ENCODE results near the gene CIROP. TPM values are rescaled to one million over a fixed set of nuclear protein-coding genes. Genes with fewer than 3 reads are reported as not detected.

The CIROP gene
- total and polyA plus RNA-seq, 2 donors (not counting 1 experiment from before 2014, with no cell fraction given), result not detected

DNA sequence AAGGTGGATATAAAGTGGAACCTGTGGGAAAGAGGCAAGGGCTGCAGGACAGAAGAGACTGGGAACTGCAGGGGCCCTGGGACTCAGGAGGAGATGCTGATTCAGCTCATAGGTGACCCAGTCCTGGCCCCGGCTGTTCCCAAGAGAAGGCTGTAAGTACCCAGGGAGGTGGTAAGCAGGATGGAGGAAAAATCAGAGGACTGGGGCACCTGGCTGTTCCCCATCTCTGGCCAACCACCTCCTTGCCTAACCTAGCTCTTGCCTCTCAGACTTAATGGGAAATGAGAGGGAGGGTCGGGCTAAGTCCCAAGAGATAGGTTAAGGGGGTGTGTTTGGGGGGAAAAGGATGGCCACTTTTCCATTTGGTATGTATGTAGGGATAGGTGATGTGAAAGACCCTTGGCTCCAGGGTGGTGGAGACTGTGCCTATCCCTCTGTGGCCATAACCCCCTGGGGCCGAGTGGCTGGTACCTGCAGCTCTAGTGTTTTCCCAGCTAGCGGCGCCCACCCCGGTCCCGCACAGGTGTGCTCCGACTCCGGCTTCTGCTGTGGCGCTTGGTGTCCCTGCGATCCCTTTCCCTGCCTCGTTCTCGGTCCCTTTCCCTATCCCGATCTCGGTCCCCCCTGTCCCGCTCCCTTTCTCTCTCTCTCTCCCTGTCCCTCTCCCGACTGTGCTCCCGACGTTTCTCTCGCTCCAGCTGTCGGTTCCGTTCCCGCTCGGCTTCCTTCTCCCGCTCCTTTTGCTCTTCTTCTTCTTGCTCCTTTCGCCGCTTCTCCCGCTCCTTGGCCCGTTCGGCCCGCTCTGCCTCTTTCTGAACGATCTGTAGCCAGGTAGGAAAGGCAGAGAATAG is 45.9 kb downstream of the CIROP start:
- Histone ChIP-seq H3K4me1 (ENCODE audit: control insufficient read depth in 2 of 2, insufficient read depth in 2 of 2, low read length in 2 of 2) (peaks cover 10 to 21% of the 10 kb centered on the region in 2 donors), H3K36me3 (replicated peaks in 1 of 2; ENCODE audit: control extremely low read depth in 1 of 2, control insufficient read depth in 1 of 2, extremely low read depth in 1 of 2, insufficient read depth in 2 of 2, low read length in 1 of 2) (peaks cover 4 to 51% of the 10 kb centered on the region in 2 experiments), H4K20me1 (ENCODE audit: control insufficient read depth, insufficient read depth, low read length, poor library complexity, severe bottlenecking) (peaks cover 24% of the 10 kb centered on the region), H3K27me3 (replicated peaks in 1 of 4; ENCODE audit: control extremely low read depth in 1 of 4, control insufficient read depth in 3 of 4, insufficient read depth in 4 of 4, low read length in 3 of 4) (peaks cover 0 to 6% (median 0%) of the 10 kb centered on the region in 4 experiments), H3K4me2 (replicated peaks; ENCODE audit: low read depth, low read length, poor library complexity, severe bottlenecking) (no peak overlapping the region), H3K27ac (ENCODE audit: low read length in 2 of 2) (no peak overlapping the region), H2AFZ (ENCODE audit: insufficient read depth, low read depth, low read length, poor library complexity, severe bottlenecking) (no peak overlapping the region), H3K9ac (ENCODE audit: low read length) (no peak overlapping the region), H3K4me3 (ENCODE audit: control extremely low read depth in 1 of 5, extremely low read depth in 1 of 5, insufficient read depth in 1 of 5, low read depth in 2 of 5, low read length in 4 of 5) (no peak overlapping the region), H3K9me3 (ENCODE audit: control extremely low read depth in 1 of 3, control insufficient read depth in 2 of 3, insufficient read depth in 1 of 3, low read length in 2 of 3) (no peaks in the 10 kb centered on the region), H3K79me2 (ENCODE audit: control insufficient read depth, insufficient read depth, low read length) (peaks cover 1% of the 10 kb centered on the region)
- ATAC-seq (ENCODE audit: low read depth), result no peak
- H3K27me3 Mint-ChIP-seq, result no peaks in the 10 kb centered on the region
- ChIA-PET POLR2A (interaction anchor here (0.7 to 1.5 kb wide), 10 partner anchors 10 to 1281 kb away, joined by 3 to 13 read pairs (median 4); partner anchors contain the start of genes AJUBA, RBM23 and RIPK3), CTCF (interaction anchor here (0.6 to 19.1 kb wide), 42 partner anchors 10 to 803 kb away, joined by 3 to 1134 read pairs (median 4); partner anchors contain the start of genes ACIN1, AJUBA, C14orf119 and HAUS4)
- TF ChIP-seq, protein P1, sequence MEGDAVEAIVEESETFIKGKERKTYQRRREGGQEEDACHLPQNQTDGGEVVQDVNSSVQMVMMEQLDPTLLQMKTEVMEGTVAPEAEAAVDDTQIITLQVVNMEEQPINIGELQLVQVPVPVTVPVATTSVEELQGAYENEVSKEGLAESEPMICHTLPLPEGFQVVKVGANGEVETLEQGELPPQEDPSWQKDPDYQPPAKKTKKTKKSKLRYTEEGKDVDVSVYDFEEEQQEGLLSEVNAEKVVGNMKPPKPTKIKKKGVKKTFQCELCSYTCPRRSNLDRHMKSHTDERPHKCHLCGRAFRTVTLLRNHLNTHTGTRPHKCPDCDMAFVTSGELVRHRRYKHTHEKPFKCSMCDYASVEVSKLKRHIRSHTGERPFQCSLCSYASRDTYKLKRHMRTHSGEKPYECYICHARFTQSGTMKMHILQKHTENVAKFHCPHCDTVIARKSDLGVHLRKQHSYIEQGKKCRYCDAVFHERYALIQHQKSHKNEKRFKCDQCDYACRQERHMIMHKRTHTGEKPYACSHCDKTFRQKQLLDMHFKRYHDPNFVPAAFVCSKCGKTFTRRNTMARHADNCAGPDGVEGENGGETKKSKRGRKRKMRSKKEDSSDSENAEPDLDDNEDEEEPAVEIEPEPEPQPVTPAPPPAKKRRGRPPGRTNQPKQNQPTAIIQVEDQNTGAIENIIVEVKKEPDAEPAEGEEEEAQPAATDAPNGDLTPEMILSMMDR (IDR thresholded peaks at IDR 0.05), result no peak
- no peak for TF ChIP-seq EZH2 (IDR thresholded peaks at IDR 0.05; ENCODE audit: borderline replicate concordance, insufficient read depth, low read depth, low read length, poor library complexity, severe bottlenecking)
- peaks cover 18% of the 10 kb centered on the region for H3K4me1 Mint-ChIP-seq
- no peaks in the 10 kb centered on the region for H3K9me3 Mint-ChIP-seq (ENCODE audit: insufficient read depth)
- 94% methylated on average over 17 of the region's 32 CpGs for WGBS (ENCODE audit: insufficient coverage)
- intact Hi-C loops (cut with micrococcal nuclease), result loop anchor here (1.0 to 10.0 kb wide), 10 partner anchors 25 to 754 kb away; partner anchors contain the start of gene PSMB5
- no peak for DNase-seq
- H3K27ac Mint-ChIP-seq, result no peak overlapping the region
- no peak overlapping the region for H3K4me3 Mint-ChIP-seq
